ENCODE results near the gene ZNF574.
"Not testable (repeated sequence)": the region's sequence is repeated elsewhere in the genome, so short reads cannot be mapped to it uniquely, and the experiment has no call there.

ZNF574 gene, protein sequence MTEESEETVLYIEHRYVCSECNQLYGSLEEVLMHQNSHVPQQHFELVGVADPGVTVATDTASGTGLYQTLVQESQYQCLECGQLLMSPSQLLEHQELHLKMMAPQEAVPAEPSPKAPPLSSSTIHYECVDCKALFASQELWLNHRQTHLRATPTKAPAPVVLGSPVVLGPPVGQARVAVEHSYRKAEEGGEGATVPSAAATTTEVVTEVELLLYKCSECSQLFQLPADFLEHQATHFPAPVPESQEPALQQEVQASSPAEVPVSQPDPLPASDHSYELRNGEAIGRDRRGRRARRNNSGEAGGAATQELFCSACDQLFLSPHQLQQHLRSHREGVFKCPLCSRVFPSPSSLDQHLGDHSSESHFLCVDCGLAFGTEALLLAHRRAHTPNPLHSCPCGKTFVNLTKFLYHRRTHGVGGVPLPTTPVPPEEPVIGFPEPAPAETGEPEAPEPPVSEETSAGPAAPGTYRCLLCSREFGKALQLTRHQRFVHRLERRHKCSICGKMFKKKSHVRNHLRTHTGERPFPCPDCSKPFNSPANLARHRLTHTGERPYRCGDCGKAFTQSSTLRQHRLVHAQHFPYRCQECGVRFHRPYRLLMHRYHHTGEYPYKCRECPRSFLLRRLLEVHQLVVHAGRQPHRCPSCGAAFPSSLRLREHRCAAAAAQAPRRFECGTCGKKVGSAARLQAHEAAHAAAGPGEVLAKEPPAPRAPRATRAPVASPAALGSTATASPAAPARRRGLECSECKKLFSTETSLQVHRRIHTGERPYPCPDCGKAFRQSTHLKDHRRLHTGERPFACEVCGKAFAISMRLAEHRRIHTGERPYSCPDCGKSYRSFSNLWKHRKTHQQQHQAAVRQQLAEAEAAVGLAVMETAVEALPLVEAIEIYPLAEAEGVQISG

DNA sequence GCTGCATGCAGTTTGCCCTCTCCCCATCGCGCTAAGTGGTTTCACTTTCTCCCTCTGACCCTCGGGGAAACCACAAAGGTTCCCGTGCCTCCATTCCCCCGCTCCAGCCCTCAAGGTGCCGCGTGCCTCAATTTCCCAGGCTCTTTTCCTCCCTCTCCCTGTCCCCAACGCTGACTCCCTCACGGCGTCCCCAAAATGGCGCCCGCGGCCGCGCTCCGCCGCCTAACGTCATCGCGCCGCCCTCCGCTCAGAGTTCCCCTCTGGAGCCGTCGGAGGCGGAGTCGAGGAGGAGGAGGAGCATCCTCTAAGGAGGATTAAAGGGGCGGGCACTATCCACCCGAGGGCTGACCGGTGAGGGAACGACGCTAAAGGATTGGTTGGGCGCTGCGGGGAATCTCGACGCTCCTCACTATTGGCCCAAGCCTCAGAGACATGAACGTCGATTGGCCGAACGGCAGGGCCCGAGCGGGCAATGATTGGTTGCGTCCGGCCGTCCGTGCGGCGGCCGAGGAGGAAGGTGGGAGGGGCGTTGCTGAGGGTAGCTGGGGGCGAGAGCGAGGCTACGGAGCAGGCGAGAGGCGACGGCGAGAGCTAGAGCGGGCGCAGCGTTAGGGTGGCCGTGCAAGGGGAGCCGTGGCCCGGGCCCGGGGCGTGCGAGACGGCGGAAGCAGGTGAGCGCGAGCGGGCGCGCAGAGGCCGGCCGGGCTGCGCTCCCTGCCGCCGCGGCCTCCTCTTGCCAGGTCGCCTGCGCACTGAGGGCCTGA is at the start of gene ZNF574:
Gene ZNF574, plus strand, starts transcription at position 551 of the 764 bp plus-strand sequence. CDS start 2,441 bp downstream, outside the sequence.
- H3K36me3 Mint-ChIP-seq = peaks cover 3% of the 10 kb centered on the region
- H3K4me1 Mint-ChIP-seq = peaks cover 28% of the 10 kb centered on the region
- H3K27ac Mint-ChIP-seq = peak within 1 kb of the TSS; percentile 99
- DNase-seq (ENCODE audit: low spot score in 2 of 2) (peak; percentile 92 to 98), ATAC-seq (ENCODE audit: low read depth) (peak; percentile 90)
- H3K9me3 Mint-ChIP-seq = no peaks in the 10 kb centered on the region
- peak within 1 kb of the TSS; percentile 93 for H3K4me3 Mint-ChIP-seq
- H3K27me3 Mint-ChIP-seq = no peaks in the 10 kb centered on the region

DNA sequence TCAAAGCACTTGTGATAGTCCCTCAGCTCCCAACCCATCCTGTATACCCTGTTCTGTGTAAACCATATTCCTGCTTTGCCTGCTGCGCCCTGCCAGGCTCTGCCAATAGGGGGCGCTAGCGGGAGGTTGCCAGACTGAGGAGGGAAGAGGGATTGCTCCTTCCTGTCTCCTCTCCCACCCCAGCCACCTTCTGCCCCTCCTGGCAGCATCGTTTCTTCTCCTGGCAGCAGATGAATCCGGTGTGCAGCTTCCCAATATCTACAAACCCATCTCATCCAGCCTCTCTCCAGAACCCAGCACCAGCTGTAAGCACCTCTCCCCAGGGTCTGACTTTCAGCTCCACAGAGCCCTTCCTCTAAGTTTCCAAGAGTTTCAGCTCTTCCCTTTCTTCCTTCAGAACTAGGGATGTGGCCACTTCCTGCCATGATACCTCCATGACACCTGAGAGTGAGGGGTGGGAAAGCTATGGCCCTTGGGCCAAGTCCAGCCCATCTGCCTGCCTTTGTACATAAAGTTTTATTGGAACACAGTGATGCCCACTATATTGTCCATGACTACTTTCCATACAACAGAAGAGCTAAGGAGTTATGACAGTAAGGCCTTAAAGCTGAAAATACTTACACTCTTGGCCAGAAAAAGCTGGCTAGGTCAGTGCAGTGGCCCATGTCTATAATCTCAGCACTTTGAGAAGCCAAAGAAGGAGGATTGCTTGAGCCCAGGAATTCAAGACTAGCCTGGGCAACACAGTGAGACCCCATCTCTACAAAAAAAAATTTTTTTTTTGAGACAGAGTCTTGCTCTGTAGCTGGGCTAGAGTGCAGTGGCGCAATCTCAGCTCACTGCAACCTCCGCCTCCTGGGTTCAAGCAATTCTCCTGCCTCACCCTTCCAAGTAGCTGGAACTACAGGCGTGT is 47.4 kb upstream of the ZNF574 start:
- no peaks in the 10 kb centered on the region for H3K4me1 Mint-ChIP-seq
- H3K27ac Mint-ChIP-seq = no peak overlapping the region
- H3K9me3 Mint-ChIP-seq = no peaks in the 10 kb centered on the region
- DNase-seq (ENCODE audit: low spot score in 2 of 2) (no peak), ATAC-seq (ENCODE audit: low read depth) (no peak)
- no peaks in the 10 kb centered on the region for H3K36me3 Mint-ChIP-seq
- H3K27me3 Mint-ChIP-seq = peaks cover 25% of the 10 kb centered on the region
- no peak overlapping the region for H3K4me3 Mint-ChIP-seq

DNA sequence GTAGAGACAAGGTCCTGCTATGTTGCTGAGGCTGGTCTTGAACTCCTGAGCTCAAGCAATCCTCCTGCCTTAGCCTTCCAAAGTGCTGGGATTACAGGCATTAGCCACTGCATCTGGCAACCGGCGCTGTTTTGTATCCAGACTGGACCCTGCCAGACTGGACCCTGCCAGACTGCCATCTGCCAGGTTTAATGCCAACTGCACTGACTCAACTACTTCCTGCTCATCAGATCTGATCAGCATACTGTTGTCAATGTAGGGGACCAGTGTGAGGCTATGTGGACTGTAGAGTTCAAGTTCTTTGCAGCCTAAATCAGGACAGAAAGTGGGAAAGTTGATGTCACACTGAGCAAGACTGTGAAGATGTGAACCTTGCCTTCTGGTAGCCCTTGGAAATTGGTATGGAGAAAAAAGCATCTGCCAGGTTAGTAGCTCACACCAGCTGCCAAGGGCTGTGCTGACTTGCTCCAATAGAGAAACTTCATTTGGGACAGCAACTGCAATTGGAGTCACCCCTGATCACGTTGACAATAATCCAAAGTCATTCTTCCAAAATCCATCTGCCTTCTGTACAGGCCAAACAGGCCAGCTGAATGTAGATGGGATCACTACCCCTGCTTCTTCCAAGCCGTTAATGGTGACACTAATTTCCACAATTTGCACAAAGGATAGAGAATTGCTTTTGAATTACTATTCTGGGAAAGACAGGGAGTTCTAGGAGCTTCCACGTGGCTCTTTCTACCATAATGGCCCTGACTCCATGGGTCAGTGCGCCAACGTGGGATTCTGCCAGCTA is 45.1 kb upstream of the ZNF574 start:
- H3K4me1 Mint-ChIP-seq = peaks cover 4% of the 10 kb centered on the region
- no peaks in the 10 kb centered on the region for H3K36me3 Mint-ChIP-seq
- peaks cover 14% of the 10 kb centered on the region for H3K27me3 Mint-ChIP-seq
- ATAC-seq (ENCODE audit: low read depth) = no peak
- DNase-seq (ENCODE audit: low spot score in 2 of 2) = no peak
- H3K27ac Mint-ChIP-seq = no peak overlapping the region
- no peaks in the 10 kb centered on the region for H3K9me3 Mint-ChIP-seq
- no peak overlapping the region for H3K4me3 Mint-ChIP-seq

DNA sequence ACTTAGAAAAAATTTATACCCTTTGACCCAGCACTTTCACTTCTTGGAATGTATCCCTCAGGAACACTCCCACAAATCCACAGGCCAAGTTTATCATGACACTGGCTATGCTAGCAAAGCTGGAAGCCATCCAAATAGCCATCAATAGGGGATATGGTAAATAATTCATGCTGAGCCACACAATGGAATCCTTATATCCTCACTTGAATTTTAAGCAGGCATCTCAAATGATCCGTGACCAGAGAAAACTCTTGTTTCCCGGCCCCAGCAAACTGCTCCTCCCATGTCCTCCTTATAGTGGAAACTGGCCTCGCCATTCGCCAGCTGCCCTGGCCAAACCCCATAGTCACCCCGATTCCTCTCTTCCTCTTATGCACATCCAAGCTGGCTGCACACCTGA is 43.5 kb upstream of the ZNF574 start:
- no peaks in the 10 kb centered on the region for H3K36me3 Mint-ChIP-seq
- ATAC-seq (ENCODE audit: low read depth) (no peak), DNase-seq (ENCODE audit: low spot score in 2 of 2) (no peak)
- no peak overlapping the region for H3K27ac Mint-ChIP-seq
- H3K4me1 Mint-ChIP-seq = peaks cover 4% of the 10 kb centered on the region
- peaks cover 6% of the 10 kb centered on the region for H3K27me3 Mint-ChIP-seq
- H3K4me3 Mint-ChIP-seq = no peak overlapping the region
- H3K9me3 Mint-ChIP-seq = no peaks in the 10 kb centered on the region

DNA sequence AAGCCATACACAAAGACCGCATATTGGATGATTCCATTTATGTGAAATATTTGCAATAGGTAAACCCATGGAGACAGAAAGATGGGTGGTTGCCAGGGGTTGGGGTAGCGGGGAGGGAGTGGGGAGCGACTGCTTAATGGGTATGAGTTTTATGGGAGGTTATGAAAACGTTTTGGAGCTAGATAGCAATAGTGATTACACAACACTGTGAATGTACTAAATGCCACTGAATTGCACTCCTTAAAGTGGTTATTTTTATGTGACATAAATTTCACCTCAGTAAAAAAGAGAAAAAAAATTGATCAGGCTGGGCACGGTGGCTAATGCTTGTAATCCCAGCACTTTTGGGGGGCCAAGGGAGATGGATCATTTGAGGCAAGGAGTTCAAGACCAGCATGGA is 42.6 kb upstream of the ZNF574 start:
- DNase-seq (ENCODE audit: low spot score in 2 of 2) (no peak), ATAC-seq (ENCODE audit: low read depth) (no peak)
- Mint-ChIP-seq H3K4me1 (peaks cover 4% of the 10 kb centered on the region), H3K27me3 (peaks cover 4% of the 10 kb centered on the region), H3K27ac (no peak overlapping the region), H3K9me3 (no peaks in the 10 kb centered on the region), H3K4me3 (no peak overlapping the region), H3K36me3 (no peaks in the 10 kb centered on the region)

DNA sequence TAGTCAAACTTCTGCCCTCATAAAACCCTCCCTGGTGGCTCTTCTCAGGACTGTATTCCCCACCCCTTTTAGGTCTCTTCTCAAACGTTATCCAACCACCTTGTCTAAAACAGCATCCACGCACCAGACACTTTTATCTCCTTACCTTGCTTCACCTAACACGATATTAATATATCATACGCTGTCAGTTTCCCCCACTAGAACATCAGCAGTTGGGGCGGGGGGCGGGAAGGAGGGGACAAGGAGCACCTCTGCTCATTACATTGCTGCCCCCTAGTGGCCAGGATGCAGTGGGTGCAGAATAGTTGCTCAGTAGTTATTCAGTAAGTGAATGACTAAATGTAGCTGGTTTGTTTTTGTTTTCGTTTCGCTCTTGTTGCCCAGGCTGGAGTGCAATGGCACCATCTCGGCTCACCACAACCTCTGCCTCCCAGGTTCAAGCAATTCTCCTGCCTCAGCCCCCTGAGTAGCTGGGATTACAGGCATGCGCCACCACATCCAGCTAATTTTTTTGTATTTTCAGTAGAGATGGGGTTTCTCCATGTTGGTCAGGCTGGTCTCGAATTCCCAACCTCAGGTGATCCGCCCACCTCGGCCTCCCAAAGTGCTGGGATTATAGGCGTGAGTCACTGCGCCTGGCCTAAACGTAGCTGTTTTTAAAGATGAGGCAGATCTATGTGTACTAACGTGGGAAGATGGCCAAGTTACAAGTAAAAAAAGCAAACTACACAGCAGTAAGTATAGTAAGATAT is 41.1 kb upstream of the ZNF574 start:
- H3K27ac Mint-ChIP-seq, H3K4me1 Mint-ChIP-seq, H3K36me3 Mint-ChIP-seq, H3K27me3 Mint-ChIP-seq, H3K9me3 Mint-ChIP-seq: not testable (repeated sequence)
- H3K4me3 Mint-ChIP-seq = peak overlapping the region; percentile 51
- DNase-seq (ENCODE audit: low spot score in 2 of 2) = peak; percentile 45 to 50
- peak; percentile 95 for ATAC-seq (ENCODE audit: low read depth)

DNA sequence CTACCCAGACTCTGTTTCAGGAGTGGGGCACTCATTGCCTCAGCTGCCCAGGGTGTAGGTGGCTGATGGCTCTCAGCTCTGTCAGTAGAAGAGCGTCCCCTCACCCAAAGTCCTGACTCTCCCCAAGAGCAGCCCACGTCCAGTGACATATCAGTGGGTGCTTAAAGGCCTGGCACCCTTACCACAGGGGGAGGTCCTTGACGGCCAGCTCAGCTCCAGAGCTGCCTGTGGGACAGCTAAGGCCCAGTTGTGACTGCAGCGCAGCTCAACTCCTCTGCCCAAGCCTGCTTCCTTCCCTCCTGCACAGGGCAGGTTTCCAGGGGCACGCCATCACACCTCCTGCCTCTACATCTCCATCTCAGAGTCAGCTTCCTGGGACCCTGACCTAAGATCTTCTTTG is 38.3 kb upstream of the ZNF574 start:
- ATAC-seq (ENCODE audit: low read depth) (no peak), DNase-seq (ENCODE audit: low spot score in 2 of 2) (no peak)
- Mint-ChIP-seq H3K27me3 (peaks cover 13% of the 10 kb centered on the region), H3K27ac (no peak overlapping the region), H3K9me3 (no peaks in the 10 kb centered on the region), H3K4me1 (peaks cover 4% of the 10 kb centered on the region), H3K4me3 (no peak overlapping the region), H3K36me3 (no peaks in the 10 kb centered on the region)

DNA sequence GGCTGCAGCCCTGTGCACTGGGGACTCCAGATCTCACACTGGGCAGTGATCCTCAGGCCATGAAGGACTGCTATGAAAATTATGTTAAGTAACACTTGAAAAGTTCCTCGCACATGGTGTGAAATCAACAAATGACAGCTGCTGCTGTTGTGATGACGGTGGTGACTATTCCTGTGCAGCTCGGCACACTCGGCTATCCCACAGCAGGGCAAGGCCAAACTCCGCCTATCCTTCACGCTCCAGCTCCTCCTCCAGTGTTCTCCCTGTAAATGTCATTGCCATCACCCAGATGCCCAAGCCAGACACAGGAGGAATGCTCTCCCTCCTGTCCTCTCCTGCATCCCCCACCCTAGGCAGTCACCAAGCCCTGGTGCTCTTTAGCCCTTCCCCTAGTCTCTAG is 37.3 kb upstream of the ZNF574 start:
- no peak overlapping the region for H3K27ac Mint-ChIP-seq
- H3K4me1 Mint-ChIP-seq = peaks cover 4% of the 10 kb centered on the region
- peaks cover 13% of the 10 kb centered on the region for H3K27me3 Mint-ChIP-seq
- DNase-seq (ENCODE audit: low spot score in 2 of 2) = no peak
- H3K9me3 Mint-ChIP-seq = no peaks in the 10 kb centered on the region
- no peak for ATAC-seq (ENCODE audit: low read depth)
- H3K4me3 Mint-ChIP-seq = no peak overlapping the region
- H3K36me3 Mint-ChIP-seq = no peaks in the 10 kb centered on the region

DNA sequence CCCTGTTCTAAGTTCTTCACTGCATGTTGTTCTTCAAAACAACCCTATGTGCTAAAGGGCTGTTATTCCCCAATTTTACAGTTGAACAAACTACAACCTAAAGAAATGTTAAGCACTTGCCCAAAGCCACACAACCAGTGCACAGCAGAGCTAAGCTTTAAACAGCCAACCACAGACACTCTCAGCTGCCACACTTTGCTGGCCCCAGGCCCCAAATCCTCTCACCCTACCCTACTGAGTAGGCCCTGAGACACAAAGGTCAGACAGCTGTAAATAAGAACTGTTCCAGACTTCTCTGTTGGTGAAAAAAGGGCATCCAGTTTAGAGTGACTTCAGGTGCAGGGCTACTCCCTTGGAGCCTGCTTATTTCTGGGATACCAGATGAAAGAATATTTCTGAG is 35.9 kb upstream of the ZNF574 start:
- Mint-ChIP-seq H3K4me1 (no peaks in the 10 kb centered on the region), H3K27me3 (peaks cover 18% of the 10 kb centered on the region), H3K27ac (no peak overlapping the region), H3K9me3 (no peaks in the 10 kb centered on the region), H3K36me3 (no peaks in the 10 kb centered on the region), H3K4me3 (no peak overlapping the region)
- ATAC-seq (ENCODE audit: low read depth) = no peak
- no peak for DNase-seq (ENCODE audit: low spot score in 2 of 2)

DNA sequence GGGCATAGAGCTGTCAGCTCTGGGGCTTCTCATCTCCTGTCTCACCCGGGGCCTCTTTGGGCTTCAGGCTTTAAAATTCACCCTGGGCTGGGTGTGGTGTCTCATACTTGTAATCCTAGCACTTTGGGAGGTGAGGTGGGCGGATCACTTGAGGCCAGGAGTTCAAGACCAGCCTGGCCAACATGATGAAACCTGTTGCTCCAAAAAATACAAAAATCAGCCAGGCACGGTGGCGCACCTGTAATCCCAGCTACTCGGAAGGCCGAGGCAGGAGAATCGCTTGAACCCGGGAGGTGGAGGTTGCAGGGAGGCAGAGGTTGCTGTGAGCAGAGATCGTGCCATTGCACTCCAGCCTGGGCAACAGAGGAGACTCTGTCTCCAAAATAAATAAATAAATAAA is 35.5 kb upstream of the ZNF574 start:
- not testable (repeated sequence) for ATAC-seq (ENCODE audit: low read depth); H3K4me3 Mint-ChIP-seq; DNase-seq (ENCODE audit: low spot score in 2 of 2); H3K4me1 Mint-ChIP-seq; H3K9me3 Mint-ChIP-seq; H3K36me3 Mint-ChIP-seq; H3K27ac Mint-ChIP-seq
- H3K27me3 Mint-ChIP-seq = peaks cover 19% of the 10 kb centered on the region

DNA sequence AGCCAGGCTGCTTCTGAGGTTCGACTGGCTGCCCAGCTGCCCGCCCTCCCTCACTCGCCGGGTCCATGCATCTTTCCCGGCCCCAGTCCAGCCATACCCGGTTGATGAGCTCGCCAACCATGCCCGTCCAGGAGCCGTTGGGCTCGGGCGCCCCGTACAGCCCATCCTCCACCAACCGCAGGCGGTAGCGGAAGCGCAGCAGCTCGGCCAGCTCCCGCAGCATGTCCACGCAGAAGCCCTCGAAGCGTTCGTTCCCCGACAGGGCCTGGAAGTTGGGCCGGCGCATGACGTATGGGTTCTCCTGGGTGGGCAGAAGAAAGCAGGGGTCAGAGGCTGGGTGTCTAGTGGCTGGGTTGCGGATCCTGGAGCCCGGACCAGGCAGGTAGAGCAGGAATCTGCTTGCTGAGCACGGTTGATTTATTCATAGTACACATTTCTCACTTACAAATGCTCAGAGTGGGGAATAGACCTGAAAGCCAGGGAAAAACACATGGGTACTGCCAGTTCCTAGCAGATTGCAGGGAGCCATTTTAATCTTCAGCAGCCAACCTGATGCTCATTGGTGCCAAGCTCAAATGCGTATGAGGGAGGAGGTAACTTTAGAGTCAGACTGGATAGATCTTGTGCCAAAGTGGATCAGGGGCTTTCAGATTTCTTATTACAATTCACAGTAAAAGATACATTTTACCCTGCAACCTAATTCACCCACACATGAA is 33.4 kb upstream of the ZNF574 start:
- H3K4me1 Mint-ChIP-seq = no peaks in the 10 kb centered on the region
- no peak for ATAC-seq (ENCODE audit: low read depth)
- H3K27me3 Mint-ChIP-seq = peaks cover 22% of the 10 kb centered on the region
- no peak for DNase-seq (ENCODE audit: low spot score in 2 of 2)
- H3K9me3 Mint-ChIP-seq = no peaks in the 10 kb centered on the region
- H3K36me3 Mint-ChIP-seq = no peaks in the 10 kb centered on the region
- H3K4me3 Mint-ChIP-seq = no peak overlapping the region
- no peak overlapping the region for H3K27ac Mint-ChIP-seq

DNA sequence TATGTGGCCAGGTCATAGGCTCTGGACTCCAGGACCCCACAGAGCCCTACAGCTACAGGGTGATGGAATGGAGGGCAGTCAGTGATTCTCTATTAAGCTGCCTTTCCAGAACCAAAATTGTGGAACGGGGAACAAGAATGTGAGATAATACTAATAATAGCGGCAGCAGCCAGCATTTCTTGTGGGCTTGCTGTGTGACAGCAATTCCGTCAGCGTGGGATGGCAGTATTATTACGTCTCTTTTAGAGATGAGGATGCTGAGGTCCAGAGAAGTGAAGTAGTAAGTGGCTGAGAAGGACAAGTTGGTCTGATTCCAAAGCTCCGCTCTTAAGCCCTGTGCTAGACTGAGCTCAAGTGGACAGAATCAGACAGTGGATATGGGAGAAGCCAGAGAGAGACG is 30.4 kb upstream of the ZNF574 start:
- peaks cover 8% of the 10 kb centered on the region for H3K4me1 Mint-ChIP-seq
- peaks cover 22% of the 10 kb centered on the region for H3K27me3 Mint-ChIP-seq
- H3K4me3 Mint-ChIP-seq = no peak overlapping the region
- no peaks in the 10 kb centered on the region for H3K9me3 Mint-ChIP-seq
- H3K27ac Mint-ChIP-seq = no peak overlapping the region
- H3K36me3 Mint-ChIP-seq = no peaks in the 10 kb centered on the region
- no peak for DNase-seq (ENCODE audit: low spot score in 2 of 2)
- no peak for ATAC-seq (ENCODE audit: low read depth)

Data from memory B cell (primary cell).